ENCODE measurements around the gene RASSF10.

- TF ChIP-seq POLR2A (IDR thresholded peaks at IDR 0.05; ENCODE audit: low read length) (no peak), GATA1 (IDR thresholded peaks at IDR 0.05; ENCODE audit: low read depth, low read length) (no peak)
Observed at GRCh38 chr11:13053255-13053917, 44.3 kb downstream of the RASSF10 start.

All from erythroblast (primary cell).